BLaER1 treated with 17β-estradiol and CSF1 and Interleukin-3, amounts not matched to agents 10 nM and 100 nM (cell line): ENCODE data around the gene ZNF48.

Experiments
- H3K27ac ChIP-seq, 11 experiments: shearing (Covaris generic); formaldehyde crosslinking; 2 replicates each; pipeline ENCODE4 v1.8.1; 2022
- H3K27me3 ChIP-seq, 11 experiments: shearing (Covaris generic); formaldehyde crosslinking; 2 replicates each; pipeline ENCODE4 v1.8.1; 2022
- H3K36me3 ChIP-seq, 11 experiments: shearing (Covaris generic); formaldehyde crosslinking; 2 replicates each; pipeline ENCODE4 v1.8.1; 2022
- H3K4me1 ChIP-seq, 10 experiments: shearing (Covaris generic); formaldehyde crosslinking; 2 replicates each; pipeline ENCODE4 v1.8.1; 2022
- H3K4me2 ChIP-seq, 11 experiments: shearing (Covaris generic); formaldehyde crosslinking; 2 replicates each; pipeline ENCODE4 v1.8.1; 2022
- H3K4me3 ChIP-seq, 10 experiments: shearing (Covaris generic); formaldehyde crosslinking; 2 replicates each; pipeline ENCODE4 v1.8.1; 2022
- H3K9ac ChIP-seq, 11 experiments: shearing (Covaris generic); formaldehyde crosslinking; 2 replicates each; pipeline ENCODE4 v1.8.1; 2022
- H3K9me3 ChIP-seq, 11 experiments: shearing (Covaris generic); formaldehyde crosslinking; replicated peaks in 1 of 11; 2 replicates each; pipeline ENCODE4 v1.8.1; 2022
- H4K20me1 ChIP-seq, 11 experiments: shearing (Covaris generic); formaldehyde crosslinking; 2 replicates each; pipeline ENCODE4 v1.8.1; 2022
- Cebpa-rat ChIP-seq, 11 experiments: shearing (Covaris generic); IDR thresholded peaks; 2 replicates each; pipeline ENCODE4 v1.8.1; 2022

ZNF48 gene

DNA sequence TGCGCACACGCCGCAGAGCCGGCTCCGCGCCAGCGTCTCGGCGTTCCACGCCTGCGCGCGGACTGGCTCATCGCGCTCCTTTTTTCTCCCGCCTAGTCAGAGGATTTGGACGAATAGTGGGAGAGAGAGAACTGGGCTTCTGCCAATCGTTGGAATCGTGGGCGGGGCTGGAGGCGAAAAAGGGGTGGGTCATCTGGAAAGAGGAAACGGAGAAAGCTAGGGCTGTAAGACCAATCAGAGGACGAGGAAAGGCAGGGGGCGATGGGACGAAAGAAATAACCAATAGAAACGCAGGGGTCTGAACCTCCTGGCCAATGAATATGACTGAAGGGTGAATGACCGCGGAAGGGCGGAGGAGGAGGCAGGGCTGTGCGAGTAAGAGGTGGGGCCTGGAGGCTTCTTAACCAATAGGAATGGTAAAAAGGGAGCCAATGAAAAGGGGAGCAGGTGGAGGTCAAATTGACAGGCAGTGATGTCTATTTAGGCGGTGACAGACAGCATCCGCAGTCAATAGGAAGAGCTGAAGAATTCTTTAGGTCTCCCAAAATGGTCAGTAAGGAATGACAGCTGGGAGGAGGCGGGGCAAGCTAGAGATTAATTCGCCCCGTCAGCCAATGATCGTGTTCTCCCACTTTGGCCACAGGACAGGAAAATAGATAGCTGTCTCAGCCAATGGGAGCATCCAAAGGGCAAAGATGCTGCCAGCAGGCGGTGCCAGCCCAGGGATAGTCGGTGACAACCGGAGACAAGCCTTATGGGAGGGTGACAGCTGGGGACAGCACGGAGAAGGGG lies 24.6 kb upstream of the ZNF48 start, which contains the start of gene TBC1D10B:
TSS of gene TBC1D10B (minus strand) at position 39 of the 792 bp plus-strand sequence. CDS start 311 bp downstream, outside the sequence.
- Histone ChIP-seq H3K4me3 (peak within 1 kb of the TSS; percentile 82 to 99 (median 94)), H3K4me1 (peaks cover 33 to 68% (median 49%) of the 10 kb centered on the region in 10 experiments), H3K9me3 (no peaks in the 10 kb centered on the region), H3K36me3 (peaks cover 11 to 24% (median 18%) of the 10 kb centered on the region in 11 experiments; a peak in 20 of 22 replicates), H3K9ac (peak within 1 kb of the TSS; percentile 81 to 97 (median 91)), H4K20me1 (peaks cover 30 to 41% (median 39%) of the 10 kb centered on the region in 11 experiments), H3K27ac (peak within 1 kb of the TSS; percentile 77 to 89 (median 86)), H3K4me2 (peak within 1 kb of the TSS; percentile 97 to 100 (median 99)), H3K27me3 (no peaks in the 10 kb centered on the region)
- no peak for TF ChIP-seq Cebpa-rat (IDR thresholded peaks at IDR 0.05)

DNA sequence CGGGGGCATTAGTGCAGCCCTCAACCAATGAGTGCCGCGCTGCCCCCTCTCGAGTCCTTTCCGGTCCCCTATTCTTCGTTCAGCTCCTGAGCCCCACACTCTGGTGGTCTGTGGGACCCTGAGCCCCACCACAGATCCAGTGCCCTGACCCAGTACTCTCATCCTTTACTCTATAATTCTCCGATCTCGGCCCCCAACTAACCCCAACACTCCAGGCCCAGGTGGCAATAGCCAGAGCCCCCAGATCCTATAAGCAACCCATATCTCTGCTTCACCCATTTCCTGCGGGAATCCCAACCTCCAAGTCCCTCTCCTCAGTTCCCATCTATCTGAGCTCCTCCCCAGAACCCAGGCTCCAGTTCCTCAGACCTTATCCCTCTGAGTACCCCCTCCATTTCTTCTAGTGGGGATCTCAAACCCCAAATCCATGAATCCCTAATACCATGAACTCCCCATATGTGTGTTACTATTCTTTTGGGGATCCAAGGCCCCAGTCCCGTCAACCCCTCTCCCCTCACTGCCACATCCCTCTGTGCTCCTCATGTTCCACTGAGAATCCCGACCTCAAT lies 23.9 kb upstream of the ZNF48 start:
- Histone ChIP-seq H3K4me1 (peaks cover 28 to 70% (median 46%) of the 10 kb centered on the region in 10 experiments), H4K20me1 (peaks cover 30 to 35% (median 32%) of the 10 kb centered on the region in 11 experiments), H3K27ac (peak overlapping the region; percentile 34 to 82 (median 69); a peak in 21 of 22 replicates), H3K4me2 (peak overlapping the region; percentile 77 to 97 (median 90)), H3K4me3 (peak overlapping the region; percentile 46 to 67 (median 56)), H3K36me3 (peaks cover 4 to 17% (median 11%) of the 10 kb centered on the region in 11 experiments; a peak in 19 of 22 replicates), H3K9me3 (no peaks in the 10 kb centered on the region), H3K9ac (peak overlapping the region; percentile 63 to 78 (median 72)), H3K27me3 (no peaks in the 10 kb centered on the region)
- no peak for TF ChIP-seq Cebpa-rat (IDR thresholded peaks at IDR 0.05)

DNA sequence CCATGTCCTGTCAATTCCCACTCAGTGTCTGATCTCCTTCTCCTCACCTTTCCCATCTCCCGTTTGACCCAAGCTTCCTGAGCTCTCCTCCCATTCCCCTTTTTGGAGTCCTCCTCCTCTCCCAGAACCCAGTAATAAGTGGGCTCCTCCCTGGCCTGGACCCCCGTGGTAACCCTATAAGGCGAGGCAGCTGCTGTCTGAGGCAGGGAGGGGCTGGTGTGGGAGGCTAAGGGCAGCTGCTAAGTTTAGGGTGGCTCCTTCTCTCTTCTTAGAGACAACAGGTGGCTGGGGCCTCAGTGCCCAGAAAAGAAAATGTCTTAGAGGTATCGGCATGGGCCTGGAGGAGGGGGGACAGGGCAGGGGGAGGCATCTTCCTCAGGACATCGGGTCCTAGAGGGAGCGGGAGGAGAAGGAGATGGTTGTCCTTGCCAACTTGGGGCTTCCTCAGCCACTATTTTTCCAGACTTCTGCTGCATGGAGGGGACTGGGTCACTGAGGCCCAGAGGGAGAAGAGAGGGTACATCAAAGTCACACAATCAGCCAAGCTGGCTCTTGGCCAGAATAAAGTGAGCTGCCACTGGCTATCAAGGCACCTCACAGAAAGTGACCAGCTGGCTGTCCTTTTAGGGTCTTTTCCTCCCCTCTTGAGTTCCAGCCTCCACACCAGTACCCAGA lies 23.0 kb upstream of the ZNF48 start:
- Histone ChIP-seq H3K9me3 (no peaks in the 10 kb centered on the region), H4K20me1 (peaks cover 22 to 26% (median 25%) of the 10 kb centered on the region in 11 experiments), H3K4me2 (peak overlapping the region; percentile 77 to 97 (median 90); a peak in 20 of 22 replicates), H3K4me3 (no peak overlapping the region), H3K4me1 (peaks cover 26 to 70% (median 46%) of the 10 kb centered on the region in 10 experiments), H3K27ac (peak overlapping the region in 8 of 11 experiments; percentile 47 to 78 (median 69); a peak in 13 of 22 replicates), H3K9ac (peak overlapping the region in 9 of 11 experiments; percentile 22 to 78 (median 70); a peak in 11 of 22 replicates), H3K36me3 (peaks cover 0 to 9% (median 5%) of the 10 kb centered on the region in 11 experiments; a peak in 5 of 22 replicates), H3K27me3 (no peaks in the 10 kb centered on the region)
- TF ChIP-seq Cebpa-rat (IDR thresholded peaks at IDR 0.05), result no peak

DNA sequence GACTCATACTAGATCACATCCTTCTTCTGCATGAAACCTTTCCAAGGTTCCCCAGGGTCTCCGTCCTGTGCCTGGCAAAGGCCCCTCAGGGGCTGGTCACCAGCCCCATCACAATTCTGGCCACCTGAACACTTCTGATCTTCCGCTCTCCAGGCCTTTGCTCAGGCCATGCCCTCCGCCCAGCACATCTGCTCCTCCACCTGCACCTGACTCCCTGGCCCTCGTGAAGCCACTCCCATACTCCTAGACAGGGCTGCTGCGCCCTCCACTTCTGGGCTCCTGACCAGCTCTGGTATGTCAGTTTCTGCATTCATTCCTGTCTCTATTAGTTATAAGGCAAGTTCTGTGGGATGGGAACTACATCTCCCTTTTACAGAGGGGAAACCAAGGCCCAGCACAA lies 22.5 kb upstream of the ZNF48 start:
- Histone ChIP-seq H3K27ac (peak overlapping the region in 2 of 11 experiments; percentile 63 to 69; a peak in 2 of 22 replicates), H4K20me1 (peaks cover 16 to 21% (median 19%) of the 10 kb centered on the region in 11 experiments), H3K4me3 (no peak overlapping the region), H3K4me2 (peak overlapping the region in 1 of 11 experiments; percentile 77; a peak in 1 of 22 replicates), H3K36me3 (peaks cover 0 to 4% (median 0%) of the 10 kb centered on the region in 11 experiments; a peak in 2 of 22 replicates), H3K9ac (peak overlapping the region in 6 of 11 experiments; percentile 33 to 78 (median 72); a peak in 4 of 22 replicates), H3K9me3 (no peaks in the 10 kb centered on the region), H3K4me1 (peaks cover 26 to 70% (median 46%) of the 10 kb centered on the region in 10 experiments), H3K27me3 (no peaks in the 10 kb centered on the region)
- TF ChIP-seq Cebpa-rat (IDR thresholded peaks at IDR 0.05), result no peak

DNA sequence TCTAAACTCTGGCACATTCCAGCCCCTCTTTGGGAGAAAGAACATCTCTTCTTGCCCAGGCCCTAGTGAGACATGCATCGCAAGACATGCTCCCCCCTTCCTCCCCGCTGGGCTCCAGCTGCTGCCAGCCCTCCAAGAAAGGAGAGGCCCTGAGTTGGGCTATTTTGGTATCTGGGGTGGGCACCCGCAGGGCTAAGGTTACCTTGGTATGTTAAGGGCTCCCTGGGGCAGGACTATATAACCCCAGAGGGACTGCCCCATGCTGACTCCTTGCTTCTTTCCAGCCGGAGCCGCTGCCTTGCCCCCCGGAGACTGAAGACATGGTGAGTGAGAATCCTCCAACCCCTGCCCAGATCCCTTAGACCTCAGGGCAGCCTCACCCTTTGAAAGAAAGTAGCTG lies 20.7 kb upstream of the ZNF48 start, which contains the start of gene MYL11:
TSS of gene MYL11 (plus strand) at position 265 of the 400 bp plus-strand sequence. CDS start at position 321, 56 bp downstream.
- no peak for TF ChIP-seq Cebpa-rat (IDR thresholded peaks at IDR 0.05)
- H3K9ac ChIP-seq, result peak within 1 kb of the TSS in 3 of 11 experiments; percentile 6 to 36 (median 23); a peak in 3 of 22 replicates
- H3K36me3 ChIP-seq, result no peaks in the 10 kb centered on the region
- H4K20me1 ChIP-seq, result peaks cover 0 to 2% (median 1%) of the 10 kb centered on the region in 11 experiments; a peak in 12 of 22 replicates
- H3K4me2 ChIP-seq, result peak within 1 kb of the TSS in 4 of 11 experiments; percentile 12 to 45 (median 18); a peak in 4 of 22 replicates
- H3K4me1 ChIP-seq, result peaks cover 30 to 68% (median 48%) of the 10 kb centered on the region in 10 experiments
- no peaks in the 10 kb centered on the region for H3K27me3 ChIP-seq
- no peak within 1 kb of the TSS for H3K4me3 ChIP-seq
- 0 out of 22 replicates have a peak within 1 kb of the TSS, but pooled peaks of 2 of the 11 experiments have one; percentile 100 for H3K27ac ChIP-seq
- H3K9me3 ChIP-seq, result no peaks in the 10 kb centered on the region

- H3K9me3 ChIP-seq, result no peaks in the 10 kb centered on the region
- no peaks in the 10 kb centered on the region; a peak in 2 of 22 replicates for H4K20me1 ChIP-seq
- H3K27ac ChIP-seq, result peak overlapping the region in 6 of 11 experiments; percentile 97 to 100 (median 99); a peak in 10 of 22 replicates
- no peak for TF ChIP-seq Cebpa-rat (IDR thresholded peaks at IDR 0.05)
- peaks cover 39 to 81% (median 61%) of the 10 kb centered on the region in 10 experiments for H3K4me1 ChIP-seq
- 0 out of 22 replicates have a peak overlapping the region, but pooled peaks of 2 of the 11 experiments have one; percentile 98 for H3K9ac ChIP-seq
- no peaks in the 10 kb centered on the region for H3K36me3 ChIP-seq
- no peaks in the 10 kb centered on the region for H3K27me3 ChIP-seq
- peak overlapping the region in 4 of 11 experiments; percentile 91 to 100 (median 96); a peak in 6 of 22 replicates for H3K4me2 ChIP-seq
- no peak overlapping the region for H3K4me3 ChIP-seq
Measured at GRCh38 chr16:30375864-30376263, 19.4 kb upstream of the ZNF48 start.

- peak overlapping the region; percentile 79 to 100 (median 97); a peak in 20 of 22 replicates for H3K4me2 ChIP-seq
- H3K36me3 ChIP-seq, result no peaks in the 10 kb centered on the region
- no peak for TF ChIP-seq Cebpa-rat (IDR thresholded peaks at IDR 0.05)
- H4K20me1 ChIP-seq, result no peaks in the 10 kb centered on the region; a peak in 2 of 22 replicates
- H3K9me3 ChIP-seq, result no peaks in the 10 kb centered on the region
- no peak overlapping the region for H3K4me3 ChIP-seq
- H3K9ac ChIP-seq, result peak overlapping the region in 7 of 11 experiments; percentile 90 to 98 (median 93); a peak in 7 of 22 replicates
- H3K27me3 ChIP-seq, result no peaks in the 10 kb centered on the region
- peaks cover 41 to 83% (median 63%) of the 10 kb centered on the region in 10 experiments for H3K4me1 ChIP-seq
- peak overlapping the region in 10 of 11 experiments; percentile 97 to 100 (median 98); a peak in 19 of 22 replicates for H3K27ac ChIP-seq
Measured at GRCh38 chr16:30376461-30376902, 18.7 kb upstream of the ZNF48 start.
